ENCODE data around the gene UBA52. TPM values are rescaled to one million over a fixed set of nuclear protein-coding genes. Genes with fewer than 3 reads are reported as not detected.

Gene UBA52
- total and polyA plus RNA-seq, 2 donors (not counting 1 experiment from before 2014, with no cell fraction given): 1,837 to 5,694 TPM

DNA sequence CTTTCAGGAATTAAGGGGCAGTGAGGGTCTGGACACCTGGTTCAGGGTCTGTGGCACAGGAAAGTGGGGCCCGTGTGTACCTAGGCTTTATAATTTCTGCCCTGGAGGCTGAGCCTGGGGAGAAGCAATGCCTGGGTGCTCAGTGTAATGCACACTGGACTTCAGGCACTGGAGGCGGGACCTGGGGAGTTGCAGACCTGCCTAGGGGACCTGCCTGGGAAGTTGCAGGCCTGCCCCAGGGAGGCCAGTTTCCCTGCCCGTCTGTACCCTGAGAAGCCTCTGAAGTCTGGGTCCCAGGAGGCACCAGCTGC, 38.5 kb downstream of the UBA52 start:
- WGBS (ENCODE audit: insufficient coverage): 32% methylated on average over 3 of the region's 3 CpGs
- H3K27me3 ChIP-seq (replicated peaks in 1 of 4; ENCODE audit: control extremely low read depth in 1 of 4, control insufficient read depth in 3 of 4, insufficient read depth in 4 of 4, low read length in 3 of 4): peaks cover 0 to 88% (median 66%) of the 10 kb centered on the region in 4 experiments
- H3K4me2 ChIP-seq (replicated peaks; ENCODE audit: low read depth, low read length, poor library complexity, severe bottlenecking): no peak overlapping the region

DNA sequence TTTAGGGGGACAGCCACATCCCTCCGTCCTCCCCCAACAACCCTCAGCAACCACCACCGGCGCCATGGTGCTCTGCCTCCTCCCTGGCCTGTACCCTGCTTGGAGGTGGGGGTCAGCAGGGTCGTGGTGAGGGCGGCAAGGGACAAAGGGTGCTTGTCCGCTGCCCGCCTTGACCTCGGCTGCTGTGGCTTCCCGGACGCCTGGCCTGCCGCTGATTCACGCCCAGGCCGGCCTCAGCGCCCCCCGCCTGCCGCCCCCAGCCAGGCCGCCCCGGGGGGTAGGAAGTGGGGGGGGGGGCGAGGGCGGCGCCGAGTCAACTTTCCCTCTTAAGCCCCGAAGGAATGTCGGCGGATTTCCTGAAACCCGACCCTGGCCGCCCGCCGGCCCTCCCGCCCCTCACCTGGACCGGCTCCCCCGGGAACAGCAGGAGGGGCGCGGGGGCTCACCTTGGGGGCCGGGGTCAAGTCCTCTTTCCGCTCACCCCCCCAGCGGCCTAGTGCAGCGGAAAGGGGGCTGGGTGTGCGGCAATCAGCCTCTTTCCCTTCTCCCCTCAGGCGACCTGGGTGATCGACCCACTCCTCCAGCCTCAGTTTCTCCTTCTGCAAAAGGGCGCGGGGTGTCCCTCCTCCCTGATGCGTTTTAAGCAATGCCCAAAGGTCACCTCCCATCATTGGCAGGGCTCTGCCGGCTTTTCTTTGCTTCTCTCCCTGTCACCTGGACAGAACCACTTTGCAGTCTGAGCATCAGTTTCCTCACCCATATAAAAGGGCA, 39.1 kb downstream of the UBA52 start:
- H3K9ac ChIP-seq (ENCODE audit: low read length): no peak overlapping the region
- H3K4me3 ChIP-seq (ENCODE audit: control extremely low read depth in 1 of 5, extremely low read depth in 1 of 5, insufficient read depth in 1 of 5, low read depth in 2 of 5, low read length in 4 of 5): peak overlapping the region in 1 of 5 experiments; percentile 4
- Mint-ChIP-seq H3K4me1 (peaks cover 37% of the 10 kb centered on the region), H3K27ac (no peak overlapping the region), H3K4me3 (peak overlapping the region; percentile 77), H3K9me3 (ENCODE audit: insufficient read depth) (no peaks in the 10 kb centered on the region), H3K27me3 (peaks cover 51% of the 10 kb centered on the region)
- H3K4me2 ChIP-seq (replicated peaks; ENCODE audit: low read depth, low read length, poor library complexity, severe bottlenecking): peak overlapping the region; percentile 97
- ATAC-seq (ENCODE audit: low read depth) (no peak), DNase-seq (no peak)
- WGBS (ENCODE audit: insufficient coverage): 3% methylated on average over 40 of the region's 45 CpGs
- no peaks in the 10 kb centered on the region for H3K79me2 ChIP-seq (ENCODE audit: control insufficient read depth, insufficient read depth, low read length)
- H3K27ac ChIP-seq (ENCODE audit: low read length in 2 of 2): no peak overlapping the region
- intact Hi-C loops (cut with micrococcal nuclease): no loop called here
- no peaks in the 10 kb centered on the region for H3K36me3 ChIP-seq (replicated peaks in 1 of 2; ENCODE audit: control extremely low read depth in 1 of 2, control insufficient read depth in 1 of 2, extremely low read depth in 1 of 2, insufficient read depth in 2 of 2, low read length in 1 of 2)
- H4K20me1 ChIP-seq (ENCODE audit: control insufficient read depth, insufficient read depth, low read length, poor library complexity, severe bottlenecking): no peaks in the 10 kb centered on the region
- ChIA-PET POLR2A (no interaction called here), CTCF (no interaction called here)
- H2AFZ ChIP-seq (ENCODE audit: insufficient read depth, low read depth, low read length, poor library complexity, severe bottlenecking): no peak overlapping the region
- TF ChIP-seq, protein P1, sequence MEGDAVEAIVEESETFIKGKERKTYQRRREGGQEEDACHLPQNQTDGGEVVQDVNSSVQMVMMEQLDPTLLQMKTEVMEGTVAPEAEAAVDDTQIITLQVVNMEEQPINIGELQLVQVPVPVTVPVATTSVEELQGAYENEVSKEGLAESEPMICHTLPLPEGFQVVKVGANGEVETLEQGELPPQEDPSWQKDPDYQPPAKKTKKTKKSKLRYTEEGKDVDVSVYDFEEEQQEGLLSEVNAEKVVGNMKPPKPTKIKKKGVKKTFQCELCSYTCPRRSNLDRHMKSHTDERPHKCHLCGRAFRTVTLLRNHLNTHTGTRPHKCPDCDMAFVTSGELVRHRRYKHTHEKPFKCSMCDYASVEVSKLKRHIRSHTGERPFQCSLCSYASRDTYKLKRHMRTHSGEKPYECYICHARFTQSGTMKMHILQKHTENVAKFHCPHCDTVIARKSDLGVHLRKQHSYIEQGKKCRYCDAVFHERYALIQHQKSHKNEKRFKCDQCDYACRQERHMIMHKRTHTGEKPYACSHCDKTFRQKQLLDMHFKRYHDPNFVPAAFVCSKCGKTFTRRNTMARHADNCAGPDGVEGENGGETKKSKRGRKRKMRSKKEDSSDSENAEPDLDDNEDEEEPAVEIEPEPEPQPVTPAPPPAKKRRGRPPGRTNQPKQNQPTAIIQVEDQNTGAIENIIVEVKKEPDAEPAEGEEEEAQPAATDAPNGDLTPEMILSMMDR (IDR thresholded peaks at IDR 0.05): no peak
- peak; percentile 69 for TF ChIP-seq EZH2 (IDR thresholded peaks at IDR 0.05; ENCODE audit: borderline replicate concordance, insufficient read depth, low read depth, low read length, poor library complexity, severe bottlenecking)
- H3K27me3 ChIP-seq (replicated peaks in 1 of 4; ENCODE audit: control extremely low read depth in 1 of 4, control insufficient read depth in 3 of 4, insufficient read depth in 4 of 4, low read length in 3 of 4): peaks cover 0 to 87% (median 62%) of the 10 kb centered on the region in 4 experiments
- peaks cover 0 to 23% (median 0%) of the 10 kb centered on the region in 3 donors for H3K9me3 ChIP-seq (ENCODE audit: control extremely low read depth in 1 of 3, control insufficient read depth in 2 of 3, insufficient read depth in 1 of 3, low read length in 2 of 3)
- peaks cover 41 to 56% of the 10 kb centered on the region in 2 donors for H3K4me1 ChIP-seq (ENCODE audit: control insufficient read depth in 2 of 2, insufficient read depth in 2 of 2, low read length in 2 of 2)

More for the DNA sequence above, 38.5 kb downstream of the UBA52 start:
- DNase-seq: no peak
- TF ChIP-seq, protein P1 (IDR thresholded peaks at IDR 0.05): no peak
- no peak for TF ChIP-seq EZH2 (IDR thresholded peaks at IDR 0.05; ENCODE audit: borderline replicate concordance, insufficient read depth, low read depth, low read length, poor library complexity, severe bottlenecking)
- Histone ChIP-seq H3K36me3 (replicated peaks in 1 of 2; ENCODE audit: control extremely low read depth in 1 of 2, control insufficient read depth in 1 of 2, extremely low read depth in 1 of 2, insufficient read depth in 2 of 2, low read length in 1 of 2) (no peaks in the 10 kb centered on the region), H3K79me2 (ENCODE audit: control insufficient read depth, insufficient read depth, low read length) (no peaks in the 10 kb centered on the region), H2AFZ (ENCODE audit: insufficient read depth, low read depth, low read length, poor library complexity, severe bottlenecking) (no peak overlapping the region), H3K4me3 (ENCODE audit: control extremely low read depth in 1 of 5, extremely low read depth in 1 of 5, insufficient read depth in 1 of 5, low read depth in 2 of 5, low read length in 4 of 5) (no peak overlapping the region), H4K20me1 (ENCODE audit: control insufficient read depth, insufficient read depth, low read length, poor library complexity, severe bottlenecking) (no peaks in the 10 kb centered on the region), H3K4me1 (ENCODE audit: control insufficient read depth in 2 of 2, insufficient read depth in 2 of 2, low read length in 2 of 2) (peaks cover 46 to 61% of the 10 kb centered on the region in 2 donors), H3K27ac (ENCODE audit: low read length in 2 of 2) (no peak overlapping the region), H3K9me3 (ENCODE audit: control extremely low read depth in 1 of 3, control insufficient read depth in 2 of 3, insufficient read depth in 1 of 3, low read length in 2 of 3) (peaks cover 0 to 27% (median 0%) of the 10 kb centered on the region in 3 donors), H3K9ac (ENCODE audit: low read length) (no peak overlapping the region)
- Mint-ChIP-seq H3K4me1 (peaks cover 42% of the 10 kb centered on the region), H3K27me3 (peaks cover 53% of the 10 kb centered on the region), H3K9me3 (ENCODE audit: insufficient read depth) (no peaks in the 10 kb centered on the region), H3K27ac (no peak overlapping the region), H3K4me3 (no peak overlapping the region)
- intact Hi-C loops (cut with micrococcal nuclease): no loop called here
- ChIA-PET POLR2A (no interaction called here), CTCF (no interaction called here)
- ATAC-seq (ENCODE audit: low read depth): no peak

All from B cell (primary cell).